ENCODE measurements around the gene TTLL4.

- TF ChIP-seq CTCF (conservative IDR thresholded peaks at IDR 0.05; ENCODE audit: low read length) (no peak), EZH2phosphoT487 (IDR thresholded peaks at IDR 0.05; ENCODE audit: borderline replicate concordance, low read depth, low read length) (no peak)
These were observed 905 bp downstream of the TTLL4 start for GRCh38 chr2:218711550-218711929.

All from OCI-LY7 (cell line).